NAMALWA (cell line): Measurements from ENCODE around the gene MYOM1.

Experiments
- DNase-seq: peaks from one replicate; pipeline ENCODE4 v3.0.0-alpha.2; 2015; ENCODE audit warnings: low spot score

Gene MYOM1

GRCh38 chr18:3150274-3150673 lies 69.5 kb downstream of the MYOM1 start:
- DNase-seq = peak; percentile 14

GRCh38 chr18:3148930-3149535 lies 70.7 kb downstream of the MYOM1 start:
- no peak for DNase-seq

GRCh38 chr18:3147935-3148554 lies 71.7 kb downstream of the MYOM1 start:
- no peak for DNase-seq

GRCh38 chr18:3140986-3141639 lies 78.7 kb downstream of the MYOM1 start:
- no peak for DNase-seq

GRCh38 chr18:3140342-3140741 lies 79.4 kb downstream of the MYOM1 start:
- DNase-seq = no peak

- no peak for DNase-seq
Observed at GRCh38 chr18:3139406-3139805, 80.4 kb downstream of the MYOM1 start.

- DNase-seq = no peak
Observed at GRCh38 chr18:3138274-3138975, 81.3 kb downstream of the MYOM1 start.

GRCh38 chr18:3135536-3135935 lies 84.2 kb downstream of the MYOM1 start:
- DNase-seq = no peak

GRCh38 chr18:3132700-3133099 lies 87.1 kb downstream of the MYOM1 start:
- DNase-seq = no peak

- no peak for DNase-seq
Observed at GRCh38 chr18:3130344-3130743, 89.4 kb downstream of the MYOM1 start.

GRCh38 chr18:3129053-3129864 lies 90.5 kb downstream of the MYOM1 start:
- peak; percentile 90 for DNase-seq

GRCh38 chr18:3126457-3127097 lies 93.2 kb downstream of the MYOM1 start:
- no peak for DNase-seq

GRCh38 chr18:3124822-3125221 lies 94.9 kb downstream of the MYOM1 start:
- DNase-seq = no peak

- no peak for DNase-seq
Observed at GRCh38 chr18:3122851-3123250, 96.9 kb downstream of the MYOM1 start.

- peak; percentile 11 for DNase-seq
Observed at GRCh38 chr18:3121259-3121658, 98.5 kb downstream of the MYOM1 start.

- no peak for DNase-seq
Observed at GRCh38 chr18:3120356-3120755, 99.4 kb downstream of the MYOM1 start.

- no peak for DNase-seq
Observed at GRCh38 chr18:3119401-3120341, 100.1 kb downstream of the MYOM1 start.

- no peak for DNase-seq
Observed at GRCh38 chr18:3118195-3119010, 101.4 kb downstream of the MYOM1 start.

GRCh38 chr18:3117493-3118192 lies 102.1 kb downstream of the MYOM1 start:
- no peak for DNase-seq
